ENCODE results near the gene COG6.

The COG6 gene

GRCh38 chr13:39773833-39774232 is 118.4 kb downstream of the COG6 start:
- no peak for DNase-seq (ENCODE audit: low spot score)
- TF ChIP-seq CTCF (IDR thresholded peaks at IDR 0.05; ENCODE audit: borderline replicate concordance, control extremely low read depth, extremely low read depth, insufficient read depth, missing control alignments) = no peak
- in situ Hi-C loops (cut with MboI; ENCODE audit: low sequenced_read_pairs, unreplicated experiment) = no loop called here

- TF ChIP-seq CTCF (IDR thresholded peaks at IDR 0.05; ENCODE audit: borderline replicate concordance, control extremely low read depth, extremely low read depth, insufficient read depth, missing control alignments) = no peak
These were observed 121.0 kb downstream of the COG6 start for GRCh38 chr13:39776439-39776838.

GRCh38 chr13:39777021-39777420 is 121.6 kb downstream of the COG6 start:
- no peak for DNase-seq (ENCODE audit: low spot score)
- no peak for TF ChIP-seq CTCF (IDR thresholded peaks at IDR 0.05; ENCODE audit: borderline replicate concordance, control extremely low read depth, extremely low read depth, insufficient read depth, missing control alignments)
- in situ Hi-C loops (cut with MboI; ENCODE audit: low sequenced_read_pairs, unreplicated experiment) = no loop called here

More at GRCh38 chr13:39776439-39776838, 121.0 kb downstream of the COG6 start:
- peak; percentile 42 for DNase-seq (ENCODE audit: low spot score)
- in situ Hi-C loops (cut with MboI; ENCODE audit: low sequenced_read_pairs, unreplicated experiment) = no loop called here

GRCh38 chr13:39777527-39778061 is 122.1 kb downstream of the COG6 start:
- no peak for DNase-seq (ENCODE audit: low spot score)
- TF ChIP-seq CTCF (IDR thresholded peaks at IDR 0.05; ENCODE audit: borderline replicate concordance, control extremely low read depth, extremely low read depth, insufficient read depth, missing control alignments) = no peak
- in situ Hi-C loops (cut with MboI; ENCODE audit: low sequenced_read_pairs, unreplicated experiment) = no loop called here

GRCh38 chr13:39779337-39780265 is 124.1 kb downstream of the COG6 start:
- in situ Hi-C loops (cut with MboI; ENCODE audit: low sequenced_read_pairs, unreplicated experiment) = no loop called here
- no peak for DNase-seq (ENCODE audit: low spot score)
- no peak for TF ChIP-seq CTCF (IDR thresholded peaks at IDR 0.05; ENCODE audit: borderline replicate concordance, control extremely low read depth, extremely low read depth, insufficient read depth, missing control alignments)

- no peak for TF ChIP-seq CTCF (IDR thresholded peaks at IDR 0.05; ENCODE audit: borderline replicate concordance, control extremely low read depth, extremely low read depth, insufficient read depth, missing control alignments)
- DNase-seq (ENCODE audit: low spot score) = no peak
- in situ Hi-C loops (cut with MboI; ENCODE audit: low sequenced_read_pairs, unreplicated experiment) = no loop called here
These were observed 125.2 kb downstream of the COG6 start for GRCh38 chr13:39780711-39781110.
